Measurements from ENCODE around the gene MED29. TPM values are rescaled to one million over a fixed set of nuclear protein-coding genes. Genes with fewer than 3 reads are reported as not detected.

Gene MED29
- total and polyA plus RNA-seq, 10 of the 15 experiments (the other 5 are each of a cell fraction or from before 2014, with no cell fraction given), result 3.2 to 36.6 (median 22.8) TPM

DNA sequence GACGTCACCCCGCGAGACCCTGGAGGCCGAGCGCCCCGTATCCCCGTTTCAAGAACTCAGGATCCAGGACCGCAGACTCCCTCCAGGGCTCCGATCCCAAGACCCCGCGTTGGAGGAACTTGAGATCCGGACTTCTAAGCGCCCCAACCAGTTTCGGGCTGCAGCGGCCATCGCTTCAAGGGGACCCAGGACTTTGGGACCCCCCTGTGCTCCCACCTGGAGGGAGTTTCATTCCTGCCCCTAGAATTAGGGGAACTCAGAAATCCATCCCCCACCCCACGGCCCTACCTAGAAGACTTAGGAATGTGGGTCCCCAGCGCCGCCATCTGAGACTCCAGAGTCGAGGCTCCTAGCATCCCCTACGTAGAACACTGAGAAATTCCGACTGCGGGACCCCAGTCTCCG is 21.7 kb downstream of the MED29 start (continued):
- TF ChIP-seq, protein P1, sequence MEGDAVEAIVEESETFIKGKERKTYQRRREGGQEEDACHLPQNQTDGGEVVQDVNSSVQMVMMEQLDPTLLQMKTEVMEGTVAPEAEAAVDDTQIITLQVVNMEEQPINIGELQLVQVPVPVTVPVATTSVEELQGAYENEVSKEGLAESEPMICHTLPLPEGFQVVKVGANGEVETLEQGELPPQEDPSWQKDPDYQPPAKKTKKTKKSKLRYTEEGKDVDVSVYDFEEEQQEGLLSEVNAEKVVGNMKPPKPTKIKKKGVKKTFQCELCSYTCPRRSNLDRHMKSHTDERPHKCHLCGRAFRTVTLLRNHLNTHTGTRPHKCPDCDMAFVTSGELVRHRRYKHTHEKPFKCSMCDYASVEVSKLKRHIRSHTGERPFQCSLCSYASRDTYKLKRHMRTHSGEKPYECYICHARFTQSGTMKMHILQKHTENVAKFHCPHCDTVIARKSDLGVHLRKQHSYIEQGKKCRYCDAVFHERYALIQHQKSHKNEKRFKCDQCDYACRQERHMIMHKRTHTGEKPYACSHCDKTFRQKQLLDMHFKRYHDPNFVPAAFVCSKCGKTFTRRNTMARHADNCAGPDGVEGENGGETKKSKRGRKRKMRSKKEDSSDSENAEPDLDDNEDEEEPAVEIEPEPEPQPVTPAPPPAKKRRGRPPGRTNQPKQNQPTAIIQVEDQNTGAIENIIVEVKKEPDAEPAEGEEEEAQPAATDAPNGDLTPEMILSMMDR (IDR thresholded peaks at IDR 0.05 in 2 of 3, conservative IDR thresholded peaks at IDR 0.05 in 1 of 3; ENCODE audit: control insufficient read depth in 2 of 3, extremely low read depth in 1 of 3, insufficient read depth in 1 of 3, low read depth in 3 of 3, low read length in 3 of 3), result 0 out of 6 replicates have a peak, but pooled peaks of 1 of the 3 experiments have one; percentile 85
- 0 out of 2 replicates have a peak, but pooled peaks have one; percentile 55 for TF ChIP-seq GATAD2B (conservative IDR thresholded peaks at IDR 0.05; ENCODE audit: low read depth)
- TF ChIP-seq TCF7 (IDR thresholded peaks at IDR 0.05; ENCODE audit: borderline replicate concordance), result no peak
- TF ChIP-seq, protein P2, sequence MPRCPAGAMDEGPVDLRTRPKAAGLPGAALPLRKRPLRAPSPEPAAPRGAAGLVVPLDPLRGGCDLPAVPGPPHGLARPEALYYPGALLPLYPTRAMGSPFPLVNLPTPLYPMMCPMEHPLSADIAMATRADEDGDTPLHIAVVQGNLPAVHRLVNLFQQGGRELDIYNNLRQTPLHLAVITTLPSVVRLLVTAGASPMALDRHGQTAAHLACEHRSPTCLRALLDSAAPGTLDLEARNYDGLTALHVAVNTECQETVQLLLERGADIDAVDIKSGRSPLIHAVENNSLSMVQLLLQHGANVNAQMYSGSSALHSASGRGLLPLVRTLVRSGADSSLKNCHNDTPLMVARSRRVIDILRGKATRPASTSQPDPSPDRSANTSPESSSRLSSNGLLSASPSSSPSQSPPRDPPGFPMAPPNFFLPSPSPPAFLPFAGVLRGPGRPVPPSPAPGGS (IDR thresholded peaks at IDR 0.05; ENCODE audit: borderline replicate concordance, insufficient read depth, low read depth, low read length, poor library complexity, severe bottlenecking), result no peak
- TF ChIP-seq POLR2A (IDR thresholded peaks at IDR 0.05; ENCODE audit: low read depth, low read length), result no peak; the same call in 1 of the 2 replicates
- TF ChIP-seq, protein P3, sequence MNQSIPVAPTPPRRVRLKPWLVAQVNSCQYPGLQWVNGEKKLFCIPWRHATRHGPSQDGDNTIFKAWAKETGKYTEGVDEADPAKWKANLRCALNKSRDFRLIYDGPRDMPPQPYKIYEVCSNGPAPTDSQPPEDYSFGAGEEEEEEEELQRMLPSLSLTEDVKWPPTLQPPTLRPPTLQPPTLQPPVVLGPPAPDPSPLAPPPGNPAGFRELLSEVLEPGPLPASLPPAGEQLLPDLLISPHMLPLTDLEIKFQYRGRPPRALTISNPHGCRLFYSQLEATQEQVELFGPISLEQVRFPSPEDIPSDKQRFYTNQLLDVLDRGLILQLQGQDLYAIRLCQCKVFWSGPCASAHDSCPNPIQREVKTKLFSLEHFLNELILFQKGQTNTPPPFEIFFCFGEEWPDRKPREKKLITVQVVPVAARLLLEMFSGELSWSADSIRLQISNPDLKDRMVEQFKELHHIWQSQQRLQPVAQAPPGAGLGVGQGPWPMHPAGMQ (IDR thresholded peaks at IDR 0.05; ENCODE audit: borderline replicate concordance), result no peak
- no peak for TF ChIP-seq YBX1 (IDR thresholded peaks at IDR 0.05)
- TF ChIP-seq, protein P4, sequence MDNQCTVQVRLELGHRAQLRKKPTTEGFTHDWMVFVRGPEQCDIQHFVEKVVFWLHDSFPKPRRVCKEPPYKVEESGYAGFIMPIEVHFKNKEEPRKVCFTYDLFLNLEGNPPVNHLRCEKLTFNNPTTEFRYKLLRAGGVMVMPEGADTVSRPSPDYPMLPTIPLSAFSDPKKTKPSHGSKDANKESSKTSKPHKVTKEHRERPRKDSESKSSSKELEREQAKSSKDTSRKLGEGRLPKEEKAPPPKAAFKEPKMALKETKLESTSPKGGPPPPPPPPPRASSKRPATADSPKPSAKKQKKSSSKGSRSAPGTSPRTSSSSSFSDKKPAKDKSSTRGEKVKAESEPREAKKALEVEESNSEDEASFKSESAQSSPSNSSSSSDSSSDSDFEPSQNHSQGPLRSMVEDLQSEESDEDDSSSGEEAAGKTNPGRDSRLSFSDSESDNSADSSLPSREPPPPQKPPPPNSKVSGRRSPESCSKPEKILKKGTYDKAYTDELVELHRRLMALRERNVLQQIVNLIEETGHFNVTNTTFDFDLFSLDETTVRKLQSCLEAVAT (IDR thresholded peaks at IDR 0.05), result peak; percentile 61; the same call in 1 of the 2 replicates
- TF ChIP-seq HDAC2 (IDR thresholded peaks at IDR 0.05), result no peak
- TF ChIP-seq ZSCAN29 (IDR thresholded peaks at IDR 0.05), result no peak
- TF ChIP-seq ATF7 (IDR thresholded peaks at IDR 0.05; ENCODE audit: low read depth), result no peak
- TF ChIP-seq MTA2 (IDR thresholded peaks at IDR 0.05; ENCODE audit: low read depth), result 0 out of 2 replicates have a peak, but pooled peaks have one; percentile 6
- no peak for TF ChIP-seq FOS (IDR thresholded peaks at IDR 0.05; ENCODE audit: borderline replicate concordance, extremely low read depth, insufficient read length)

Data from GM12878 (cell line).